Measurements from ENCODE around the gene TMEM79.

DNA sequence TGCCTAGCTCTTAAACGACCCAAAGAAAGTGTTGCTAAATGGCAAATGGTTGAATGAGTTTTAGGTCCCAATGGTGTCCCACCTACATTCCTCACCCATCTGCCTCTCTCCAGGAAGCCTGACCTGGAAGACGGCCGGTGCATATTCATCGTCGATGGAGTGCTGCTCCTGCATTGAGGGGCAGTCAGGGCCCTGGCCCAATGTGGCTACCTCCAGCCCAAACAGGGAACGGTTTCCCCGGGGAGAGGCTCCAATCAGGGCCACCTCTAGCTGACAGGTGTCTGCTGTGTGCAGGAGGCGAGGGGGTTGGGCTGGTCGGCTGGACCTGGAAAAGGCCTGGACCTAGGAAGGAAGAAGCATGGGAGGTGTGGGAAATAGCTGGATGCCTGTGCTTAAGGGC, 9.8 kb downstream of the TMEM79 start:
- TF ChIP-seq, protein P1, sequence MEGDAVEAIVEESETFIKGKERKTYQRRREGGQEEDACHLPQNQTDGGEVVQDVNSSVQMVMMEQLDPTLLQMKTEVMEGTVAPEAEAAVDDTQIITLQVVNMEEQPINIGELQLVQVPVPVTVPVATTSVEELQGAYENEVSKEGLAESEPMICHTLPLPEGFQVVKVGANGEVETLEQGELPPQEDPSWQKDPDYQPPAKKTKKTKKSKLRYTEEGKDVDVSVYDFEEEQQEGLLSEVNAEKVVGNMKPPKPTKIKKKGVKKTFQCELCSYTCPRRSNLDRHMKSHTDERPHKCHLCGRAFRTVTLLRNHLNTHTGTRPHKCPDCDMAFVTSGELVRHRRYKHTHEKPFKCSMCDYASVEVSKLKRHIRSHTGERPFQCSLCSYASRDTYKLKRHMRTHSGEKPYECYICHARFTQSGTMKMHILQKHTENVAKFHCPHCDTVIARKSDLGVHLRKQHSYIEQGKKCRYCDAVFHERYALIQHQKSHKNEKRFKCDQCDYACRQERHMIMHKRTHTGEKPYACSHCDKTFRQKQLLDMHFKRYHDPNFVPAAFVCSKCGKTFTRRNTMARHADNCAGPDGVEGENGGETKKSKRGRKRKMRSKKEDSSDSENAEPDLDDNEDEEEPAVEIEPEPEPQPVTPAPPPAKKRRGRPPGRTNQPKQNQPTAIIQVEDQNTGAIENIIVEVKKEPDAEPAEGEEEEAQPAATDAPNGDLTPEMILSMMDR (conservative IDR thresholded peaks at IDR 0.05): no peak
- no peak for TF ChIP-seq EZH2 (IDR thresholded peaks at IDR 0.05; ENCODE audit: low read depth)
